ENCODE results near the gene PHF13.
"Not testable (repeated sequence)": the region's sequence is repeated elsewhere in the genome, so short reads cannot be mapped to it uniquely, and the experiment has no call there.

Gene PHF13

GRCh38 chr1:6586404-6586816, 27.1 kb upstream of the PHF13 start:
- DNase-seq (ENCODE audit: low read depth in 1 of 2, low spot score in 1 of 2): no peak

- no peak for DNase-seq (ENCODE audit: low read depth in 1 of 2, low spot score in 1 of 2)
Observed at GRCh38 chr1:6587261-6588005, 26.1 kb upstream of the PHF13 start.

- DNase-seq (ENCODE audit: low read depth in 1 of 2, low spot score in 1 of 2): no peak
Observed at GRCh38 chr1:6588128-6588892, 25.2 kb upstream of the PHF13 start.

GRCh38 chr1:6588893-6589520, 24.5 kb upstream of the PHF13 start:
- no peak for DNase-seq (ENCODE audit: low read depth in 1 of 2, low spot score in 1 of 2)

GRCh38 chr1:6590046-6590445, 23.5 kb upstream of the PHF13 start:
- no peak for DNase-seq (ENCODE audit: low read depth in 1 of 2, low spot score in 1 of 2)

- no peak for DNase-seq (ENCODE audit: low read depth in 1 of 2, low spot score in 1 of 2)
Observed at GRCh38 chr1:6591222-6591621, 22.3 kb upstream of the PHF13 start.

- DNase-seq (ENCODE audit: low read depth in 1 of 2, low spot score in 1 of 2): no peak
Observed at GRCh38 chr1:6591644-6592043, 21.9 kb upstream of the PHF13 start.

- DNase-seq (ENCODE audit: low read depth in 1 of 2, low spot score in 1 of 2): no peak
Observed at GRCh38 chr1:6592441-6592840, 21.1 kb upstream of the PHF13 start.

- DNase-seq (ENCODE audit: low read depth in 1 of 2, low spot score in 1 of 2): no peak
Observed at GRCh38 chr1:6592865-6593593, 20.5 kb upstream of the PHF13 start.

- DNase-seq (ENCODE audit: low read depth in 1 of 2, low spot score in 1 of 2): no peak
Observed at GRCh38 chr1:6593810-6594209, 19.7 kb upstream of the PHF13 start.

- DNase-seq (ENCODE audit: low read depth in 1 of 2, low spot score in 1 of 2): no peak
Observed at GRCh38 chr1:6594977-6595740, 18.4 kb upstream of the PHF13 start.

GRCh38 chr1:6596351-6596750, 17.2 kb upstream of the PHF13 start:
- DNase-seq (ENCODE audit: low read depth in 1 of 2, low spot score in 1 of 2): no peak

GRCh38 chr1:6596886-6597776, 16.4 kb upstream of the PHF13 start:
- DNase-seq (ENCODE audit: low read depth in 1 of 2, low spot score in 1 of 2): no peak

GRCh38 chr1:6597777-6598131, 15.8 kb upstream of the PHF13 start:
- DNase-seq (ENCODE audit: low read depth in 1 of 2, low spot score in 1 of 2): no peak

GRCh38 chr1:6599141-6599975, 14.2 kb upstream of the PHF13 start:
- DNase-seq (ENCODE audit: low read depth in 1 of 2, low spot score in 1 of 2): no peak

- DNase-seq (ENCODE audit: low read depth in 1 of 2, low spot score in 1 of 2): not testable (repeated sequence)
Observed at GRCh38 chr1:6599991-6600390, 13.5 kb upstream of the PHF13 start.

GRCh38 chr1:6600410-6601048, 13.0 kb upstream of the PHF13 start:
- no peak for DNase-seq (ENCODE audit: low read depth in 1 of 2, low spot score in 1 of 2)

Measured in stimulated activated CD4-positive, alpha-beta T cell treated with anti-CD3 and anti-CD28 coated beads, Interleukin-15, amount 100 ng/mL, for 1 hour (primary cell).